Neuronal stem cell (in vitro differentiated cells): ENCODE results near the gene ATP8A2.

Experiments used
- DNase-seq: peaks from one replicate; pipeline ENCODE4 v3.0.0-alpha.2; 2013; ENCODE audit warnings: low spot score
- H2AFZ ChIP-seq: one replicate; pipeline ENCODE4 v1.6.1; 2013; ENCODE audit warnings: mild to moderate bottlenecking, low read length, inconsistent platforms
- H2AK5ac ChIP-seq: 2 replicates; pipeline ENCODE4 v1.6.1; 2013; ENCODE audit warnings: low read depth, mild to moderate bottlenecking, inconsistent platforms, low read length, moderate library complexity, mixed read lengths
- H2BK120ac ChIP-seq: 2 replicates; pipeline ENCODE4 v1.6.1; 2013; ENCODE audit warnings: low read depth, mild to moderate bottlenecking, inconsistent platforms, low read length, moderate library complexity, mixed read lengths
- H2BK12ac ChIP-seq: one replicate; pipeline ENCODE4 v1.6.1; 2013; ENCODE audit warnings: low read length, inconsistent platforms
- H2BK15ac ChIP-seq: 2 replicates; pipeline ENCODE4 v1.6.1; 2013; ENCODE audit warnings: mild to moderate bottlenecking, low read length, inconsistent platforms, mixed read lengths
- H2BK5ac ChIP-seq: one replicate; pipeline ENCODE4 v1.6.1; 2013; ENCODE audit warnings: inconsistent platforms, mild to moderate bottlenecking, low read length, moderate library complexity
- H3K14ac ChIP-seq: one replicate; pipeline ENCODE4 v1.6.1; 2013; ENCODE audit warnings: low read length, inconsistent platforms
- H3K18ac ChIP-seq: 2 replicates; pipeline ENCODE4 v1.6.1; 2013; ENCODE audit warnings: low read length, inconsistent platforms
- H3K23ac ChIP-seq: 2 replicates; pipeline ENCODE4 v1.6.1; 2013; ENCODE audit warnings: low read depth, mild to moderate bottlenecking, mixed read lengths, low read length, inconsistent platforms; ENCODE audit not compliant: poor library complexity
- H3K27ac ChIP-seq: replicated peaks from 3 replicates; pipeline ENCODE4 v1.5.1; 2013; ENCODE audit warnings: low read length, inconsistent platforms
- H3K27me3 ChIP-seq, 3 experiments: 2 replicates each; pipeline ENCODE4 v1.6.1; 2013; ENCODE audit warnings: low read length in 3 of 3, mild to moderate bottlenecking in 2 of 3, inconsistent platforms in 1 of 3, low read depth in 1 of 3, mixed read lengths in 1 of 3, moderate library complexity in 1 of 3; ENCODE audit not compliant: control insufficient read depth in 3 of 3, insufficient read depth in 3 of 3
- H3K36me3 ChIP-seq, 2 donors: replicated peaks in 1 of 2; 2 replicates each; pipeline ENCODE4 v1.6.1; 2013; ENCODE audit warnings: low read length in 2 of 2; ENCODE audit not compliant: control insufficient read depth in 2 of 2, insufficient read depth in 2 of 2
- H3K4ac ChIP-seq: 2 replicates; pipeline ENCODE4 v1.6.1; 2013; ENCODE audit warnings: inconsistent platforms, mild to moderate bottlenecking, low read length, moderate library complexity
- H3K4me1 ChIP-seq, 2 donors: 1 replicate in 1 of 2; 2 replicates in 1 of 2; pipeline ENCODE4 v1.6.1; 2013; ENCODE audit warnings: low read length in 2 of 2, low read depth in 1 of 2; ENCODE audit not compliant: control insufficient read depth in 2 of 2, insufficient read depth in 1 of 2
- H3K4me2 ChIP-seq: one replicate; pipeline ENCODE4 v1.6.1; 2013; ENCODE audit warnings: mild to moderate bottlenecking, low read length, inconsistent platforms; ENCODE audit not compliant: insufficient read depth, poor library complexity, severe bottlenecking
- H3K4me3 ChIP-seq, 2 donors: 2 replicates each; pipeline ENCODE4 v1.5.1; 2013; ENCODE audit warnings: low read length in 2 of 2, mild to moderate bottlenecking in 2 of 2, inconsistent platforms in 1 of 2, moderate library complexity in 1 of 2
- H3K79me1 ChIP-seq: one replicate; pipeline ENCODE4 v1.6.1; 2013; ENCODE audit warnings: low read depth, mild to moderate bottlenecking, inconsistent platforms, low read length, moderate library complexity
- H3K9ac ChIP-seq: one replicate; pipeline ENCODE4 v1.6.1; 2013; ENCODE audit warnings: mild to moderate bottlenecking, low read depth, low read length, inconsistent platforms; ENCODE audit not compliant: poor library complexity
- H3K9me3 ChIP-seq, 2 donors: replicated peaks in 1 of 2; 2 replicates each; pipeline versions ENCODE3 to v1.6.1; 2013; ENCODE audit warnings: low read length in 2 of 2, mild to moderate bottlenecking in 2 of 2, inconsistent platforms in 1 of 2, low read depth in 1 of 2, mixed read lengths in 1 of 2, moderate library complexity in 1 of 2; ENCODE audit not compliant: control insufficient read depth in 2 of 2, insufficient read depth in 1 of 2
- H4K8ac ChIP-seq: one replicate; pipeline ENCODE4 v1.6.1; 2013; ENCODE audit warnings: low read depth, mild to moderate bottlenecking, inconsistent platforms, low read length, moderate library complexity
- H4K91ac ChIP-seq: one replicate; pipeline ENCODE4 v1.6.1; 2013; ENCODE audit warnings: low read length, low read depth, mild to moderate bottlenecking, inconsistent platforms; ENCODE audit not compliant: poor library complexity
- WGBS, 2 donors: extraction: QIAGEN DNeasy Blood & Tissue Kit; methylation state at CpG; one replicate each; pipeline ENCODE4 v1.1.7; 2013; ENCODE audit warnings: missing lambda C conversion rate in 2 of 2, mixed read lengths in 1 of 2; ENCODE audit not compliant: insufficient read length in 2 of 2, insufficient replicate concordance in 1 of 2; ENCODE audit errors: extremely low coverage in 2 of 2; 5-methylcytosine and 5-hydroxymethylcytosine counted together

ATP8A2 gene

GRCh38 chr13:25625414-25625813, 253.6 kb downstream of the ATP8A2 start:
- no peaks in the 10 kb centered on the region for H3K36me3 ChIP-seq
- H3K4ac ChIP-seq: no peak overlapping the region
- no peak overlapping the region for H3K9ac ChIP-seq
- H3K14ac ChIP-seq: no peak overlapping the region
- no peak overlapping the region for H2BK5ac ChIP-seq
- H2BK15ac ChIP-seq: no peak overlapping the region
- no CpG with 5 or more reads among the region's 2 CpGs for WGBS, 2 donors
- H3K9me3 ChIP-seq: peaks cover 0 to 4% of the 10 kb centered on the region in 2 donors
- peaks cover 0 to 3% of the 10 kb centered on the region in 2 donors for H3K4me1 ChIP-seq
- H2AK5ac ChIP-seq: no peak overlapping the region
- no peak overlapping the region for H4K91ac ChIP-seq
- H3K4me3 ChIP-seq: no peak overlapping the region
- no peak overlapping the region for H3K23ac ChIP-seq
- no peaks in the 10 kb centered on the region for H3K27me3 ChIP-seq
- H3K18ac ChIP-seq: no peak overlapping the region
- H4K8ac ChIP-seq: no peak overlapping the region
- H2BK12ac ChIP-seq: no peak overlapping the region
- no peak overlapping the region for H2AFZ ChIP-seq
- no peaks in the 10 kb centered on the region for H3K79me1 ChIP-seq
- H3K4me2 ChIP-seq: no peak overlapping the region
- no peak for DNase-seq
- no peak overlapping the region for H3K27ac ChIP-seq
- H2BK120ac ChIP-seq: no peak overlapping the region

- peaks cover 0 to 4% of the 10 kb centered on the region in 2 donors for H3K9me3 ChIP-seq
- H3K18ac ChIP-seq: no peak overlapping the region
- H2BK12ac ChIP-seq: no peak overlapping the region
- peaks cover 0 to 20% of the 10 kb centered on the region in 2 donors for H3K4me1 ChIP-seq
- no peak overlapping the region for H3K4me2 ChIP-seq
- no peak overlapping the region for H3K4me3 ChIP-seq
- no peaks in the 10 kb centered on the region for H3K36me3 ChIP-seq
- no peak overlapping the region for H3K9ac ChIP-seq
- no peak overlapping the region for H3K23ac ChIP-seq
- H2AFZ ChIP-seq: no peak overlapping the region
- H4K91ac ChIP-seq: no peak overlapping the region
- H3K14ac ChIP-seq: no peak overlapping the region
- H2BK120ac ChIP-seq: no peak overlapping the region
- H3K79me1 ChIP-seq: no peaks in the 10 kb centered on the region
- H2AK5ac ChIP-seq: no peak overlapping the region
- H3K27me3 ChIP-seq: no peaks in the 10 kb centered on the region
- DNase-seq: no peak
- WGBS, 2 donors: no CpG with 5 or more reads among the region's 7 CpGs
- H3K27ac ChIP-seq: no peak overlapping the region
- H4K8ac ChIP-seq: no peak overlapping the region
- H3K4ac ChIP-seq: no peak overlapping the region
- H2BK5ac ChIP-seq: no peak overlapping the region
- H2BK15ac ChIP-seq: no peak overlapping the region
Measured at GRCh38 chr13:25630329-25630900, 258.6 kb downstream of the ATP8A2 start.

GRCh38 chr13:25632166-25632888, 260.6 kb downstream of the ATP8A2 start:
- Histone ChIP-seq H2AK5ac (no peak overlapping the region), H3K23ac (no peak overlapping the region), H3K18ac (no peak overlapping the region), H3K4ac (no peak overlapping the region), H3K4me3 (no peak overlapping the region), H3K27me3 (no peaks in the 10 kb centered on the region), H3K36me3 (no peaks in the 10 kb centered on the region), H3K4me2 (no peak overlapping the region), H3K9me3 (peaks cover 0 to 4% of the 10 kb centered on the region in 2 donors), H3K79me1 (no peaks in the 10 kb centered on the region), H3K4me1 (peaks cover 0 to 20% of the 10 kb centered on the region in 2 donors), H3K14ac (no peak overlapping the region), H2BK120ac (no peak overlapping the region), H2AFZ (no peak overlapping the region), H2BK5ac (no peak overlapping the region), H4K91ac (no peak overlapping the region), H3K27ac (no peak overlapping the region), H2BK15ac (no peak overlapping the region), H3K9ac (no peak overlapping the region), H4K8ac (no peak overlapping the region), H2BK12ac (no peak overlapping the region)
- no CpG with 5 or more reads among the region's 8 CpGs for WGBS, 2 donors
- no peak for DNase-seq

GRCh38 chr13:25633093-25633492, 261.3 kb downstream of the ATP8A2 start:
- Histone ChIP-seq H4K91ac (no peak overlapping the region), H3K4ac (no peak overlapping the region), H2BK120ac (no peak overlapping the region), H2BK5ac (no peak overlapping the region), H3K18ac (no peak overlapping the region), H3K4me2 (no peak overlapping the region), H3K9me3 (peaks cover 0 to 2% of the 10 kb centered on the region in 2 donors), H3K27me3 (no peaks in the 10 kb centered on the region), H3K36me3 (no peaks in the 10 kb centered on the region), H3K27ac (no peak overlapping the region), H2AK5ac (no peak overlapping the region), H3K23ac (no peak overlapping the region), H3K4me3 (no peak overlapping the region), H4K8ac (no peak overlapping the region), H2AFZ (no peak overlapping the region), H3K4me1 (peaks cover 0 to 20% of the 10 kb centered on the region in 2 donors), H3K79me1 (no peaks in the 10 kb centered on the region), H2BK15ac (no peak overlapping the region), H3K9ac (no peak overlapping the region), H2BK12ac (no peak overlapping the region), H3K14ac (no peak overlapping the region)
- no CpG with 5 or more reads among the region's 5 CpGs for WGBS, 2 donors
- peak; percentile 11 for DNase-seq
